Epithelial cell of proximal tubule (primary cell): ENCODE results near the gene OFD1. TPM values are rescaled to one million over a fixed set of nuclear protein-coding genes. Genes with fewer than 3 reads are reported as not detected.

Experiments used
- DNase-seq: peaks from one replicate; pipeline ENCODE4 v3.0.0-alpha.2; 2011; ENCODE audit warnings: low read depth
- H3K4me3 ChIP-seq: 2 replicates; pipeline ENCODE4 v1.5.1; 2011; ENCODE audit warnings: low read depth, mild to moderate bottlenecking, low read length
- CTCF ChIP-seq: conservative IDR thresholded peaks from 2 replicates; pipeline ENCODE4 v1.5.1; 2012; ENCODE audit warnings: low read depth, mild to moderate bottlenecking, low read length
- total RNA-seq: library from RNA; depleted of rRNA; stranded (reverse); fragments of >200 nt; gene quantifications from 2 replicates; pipeline ENCODE4 v1.2.3, GENCODE V29; 2015

The OFD1 gene
- total RNA-seq, 1 donor from 2014 or later, result 10.8 TPM

- H3K4me3 ChIP-seq, result no peak overlapping the region
- no peak for DNase-seq
- TF ChIP-seq CTCF, result no peak
Observed at GRCh38 chrX:13741695-13742094, 7.1 kb downstream of the OFD1 start.

- peak overlapping the region; percentile 12 for H3K4me3 ChIP-seq
- no peak for DNase-seq
- TF ChIP-seq CTCF, result no peak
Observed at GRCh38 chrX:13742397-13743176, 8.0 kb downstream of the OFD1 start.

- H3K4me3 ChIP-seq, result no peak overlapping the region
- peak; percentile 58 for TF ChIP-seq CTCF
- DNase-seq, result no peak
Observed at GRCh38 chrX:13747836-13748235, 13.3 kb downstream of the OFD1 start.

GRCh38 chrX:13748486-13748885 lies 13.9 kb downstream of the OFD1 start:
- no peak for TF ChIP-seq CTCF
- no peak overlapping the region for H3K4me3 ChIP-seq
- DNase-seq, result no peak

GRCh38 chrX:13750204-13750603 lies 15.7 kb downstream of the OFD1 start:
- no peak for DNase-seq
- H3K4me3 ChIP-seq, result no peak overlapping the region
- TF ChIP-seq CTCF, result peak; percentile 65

GRCh38 chrX:13750812-13751211 lies 16.3 kb downstream of the OFD1 start:
- no peak for TF ChIP-seq CTCF
- DNase-seq, result no peak

GRCh38 chrX:13752141-13752540 lies 17.6 kb downstream of the OFD1 start:
- TF ChIP-seq CTCF, result no peak
- H3K4me3 ChIP-seq, result no peak overlapping the region
- no peak for DNase-seq

More at GRCh38 chrX:13750812-13751211, 16.3 kb downstream of the OFD1 start:
- H3K4me3 ChIP-seq, result no peak overlapping the region
